Kidney epithelial cell (primary cell): ENCODE data around the gene TBC1D3B. TPM values are rescaled to one million over a fixed set of nuclear protein-coding genes. Genes with fewer than 3 reads are reported as not detected.
"Not testable (repeated sequence)": the region's sequence is repeated elsewhere in the genome, so short reads cannot be mapped to it uniquely, and the experiment has no call there.

ENCODE experiments used
- DNase-seq: peaks from one replicate; pipeline ENCODE4 v3.0.0-alpha.2; 2010; ENCODE audit warnings: low read depth
- H3K27me3 ChIP-seq: 2 replicates; pipeline ENCODE4 v1.6.0; 2011; ENCODE audit warnings: low read length; ENCODE audit not compliant: control insufficient read depth, insufficient read depth
- H3K36me3 ChIP-seq: 2 replicates; pipeline ENCODE4 v1.5.1; 2011; ENCODE audit warnings: low read length; ENCODE audit not compliant: control insufficient read depth, insufficient read depth
- H3K4me3 ChIP-seq: 2 replicates; pipeline ENCODE4 v1.5.1; 2011; ENCODE audit warnings: low read depth, mild to moderate bottlenecking, control low read depth, low read length
- CTCF ChIP-seq: IDR thresholded peaks from 2 replicates; pipeline ENCODE4 v1.5.1; 2011; ENCODE audit warnings: mild to moderate bottlenecking, moderate library complexity, low read length, control low read depth, inconsistent platforms; ENCODE audit not compliant: insufficient read depth, poor library complexity, severe bottlenecking
- total RNA-seq: library from RNA; depleted of rRNA; stranded (reverse); fragments of >200 nt; gene quantifications from 2 replicates; pipeline ENCODE4 v1.2.3, GENCODE V29; 2015

The TBC1D3B gene
- total RNA-seq, 1 donor from 2014 or later: not detected

- no peaks in the 10 kb centered on the region for H3K36me3 ChIP-seq
- TF ChIP-seq CTCF: no peak
- no peaks in the 10 kb centered on the region for H3K27me3 ChIP-seq
- H3K4me3 ChIP-seq: no peak overlapping the region
- DNase-seq: no peak
Measured at GRCh38 chr17:36205637-36206485, 29.4 kb upstream of the TBC1D3B start.

GRCh38 chr17:36204724-36205500 lies 28.5 kb upstream of the TBC1D3B start:
- no peak for DNase-seq
- no peak overlapping the region for H3K4me3 ChIP-seq
- H3K36me3 ChIP-seq: no peaks in the 10 kb centered on the region
- TF ChIP-seq CTCF: no peak
- H3K27me3 ChIP-seq: no peaks in the 10 kb centered on the region

- H3K27me3 ChIP-seq: peaks cover 4% of the 10 kb centered on the region
- no peak for TF ChIP-seq CTCF
- DNase-seq: no peak
- no peak overlapping the region for H3K4me3 ChIP-seq
- no peaks in the 10 kb centered on the region for H3K36me3 ChIP-seq
Measured at GRCh38 chr17:36203335-36203734, 26.9 kb upstream of the TBC1D3B start.

- not testable (repeated sequence) for H3K4me3 ChIP-seq, H3K36me3 ChIP-seq, H3K27me3 ChIP-seq, DNase-seq
Measured at GRCh38 chr17:36201506-36201905, 25.1 kb upstream of the TBC1D3B start.

GRCh38 chr17:36201102-36201501 lies 24.7 kb upstream of the TBC1D3B start:
- not testable (repeated sequence) for DNase-seq, H3K27me3 ChIP-seq, H3K36me3 ChIP-seq, H3K4me3 ChIP-seq

- Histone ChIP-seq H3K4me3 (no peak overlapping the region), H3K36me3 (no peaks in the 10 kb centered on the region), H3K27me3 (peaks cover 11% of the 10 kb centered on the region)
- no peak for TF ChIP-seq CTCF
- DNase-seq: no peak
Measured at GRCh38 chr17:36198831-36199465, 22.5 kb upstream of the TBC1D3B start.
